Thyroid gland (tissue), 4 donors: ENCODE data around the gene DAPK1. TPM values are rescaled to one million over a fixed set of nuclear protein-coding genes. Genes with fewer than 3 reads are reported as not detected.
"Not testable (repeated sequence)": the region's sequence is repeated elsewhere in the genome, so short reads cannot be mapped to it uniquely, and the experiment has no call there.

Experiments used
- DNase-seq, 2 donors: peaks; one replicate each; pipeline ENCODE4 v3.0.0-alpha.2; 2019
- H3K27ac ChIP-seq, 3 donors: fragments of 200-600 bp; sonication (generic); 1 replicate in 2 of 3; 2 replicates in 1 of 3; pipeline ENCODE4 v1.5.1; 2016 to 2019; ENCODE audit warnings: mild to moderate bottlenecking in 1 of 3, moderate library complexity in 1 of 3
- H3K27me3 ChIP-seq: fragments of 200-600 bp; sonication (generic); one replicate; pipeline ENCODE4 v1.5.1; 2019
- H3K36me3 ChIP-seq, 2 donors: fragments of 200-600 bp; sonication (generic); one replicate each; pipeline ENCODE4 v1.5.1; 2016 to 2019
- H3K4me1 ChIP-seq, 2 donors: fragments of 200-600 bp; sonication (generic); one replicate each; pipeline ENCODE4 v1.5.1; 2017 to 2019
- H3K4me3 ChIP-seq, 3 donors: fragments of 200-600 bp; sonication (generic); replicated peaks in 1 of 3; 1 replicate in 2 of 3; 2 replicates in 1 of 3; pipeline ENCODE4 v1.5.1; 2016; ENCODE audit warnings: mild to moderate bottlenecking in 1 of 3
- H3K9me3 ChIP-seq: fragments of 200-600 bp; sonication (generic); one replicate; pipeline ENCODE4 v1.5.1; 2017
- POLR2A ChIP-seq, 2 donors: fragments of 450-650 bp; IDR thresholded peaks; one replicate each; pipeline ENCODE4 v1.6.1; 2017; ENCODE audit warnings: antibody characterized with exemption in 2 of 2, mild to moderate bottlenecking in 2 of 2, moderate library complexity in 1 of 2
- WGBS, 2 donors: methylation state at CpG; one replicate each; pipeline ENCODE4 v1.1.5; 2017; 5-methylcytosine and 5-hydroxymethylcytosine counted together
- intact Hi-C: fragments of 100-400 bp; cut with DNase I; formaldehyde crosslinking; loops from one replicate; pipeline ENCODE4 v1.15.1; 2023
- total RNA-seq, 4 donors: library from RNA; depleted of rRNA; stranded (reverse); fragments of >200 nt; gene quantifications; one replicate each; pipeline ENCODE4 v1.2.3, GENCODE V29; 2016
- TF ChIP-seq, protein P1 (sequence below), 6 experiments: fragments of 200-600 bp in 3 of 6; fragments of 450-650 bp in 3 of 6; sonication (generic) in 3 of 6; IDR thresholded peaks; one replicate each; pipeline ENCODE4 v1.5.1; 2016 to 2019; ENCODE audit warnings: antibody characterized with exemption in 6 of 6, mild to moderate bottlenecking in 2 of 6, inconsistent platforms in 1 of 6, moderate library complexity in 1 of 6

Gene DAPK1
- total RNA-seq, 4 donors from 2014 or later: 32.0 to 76.2 (median 38.2) TPM

DNA sequence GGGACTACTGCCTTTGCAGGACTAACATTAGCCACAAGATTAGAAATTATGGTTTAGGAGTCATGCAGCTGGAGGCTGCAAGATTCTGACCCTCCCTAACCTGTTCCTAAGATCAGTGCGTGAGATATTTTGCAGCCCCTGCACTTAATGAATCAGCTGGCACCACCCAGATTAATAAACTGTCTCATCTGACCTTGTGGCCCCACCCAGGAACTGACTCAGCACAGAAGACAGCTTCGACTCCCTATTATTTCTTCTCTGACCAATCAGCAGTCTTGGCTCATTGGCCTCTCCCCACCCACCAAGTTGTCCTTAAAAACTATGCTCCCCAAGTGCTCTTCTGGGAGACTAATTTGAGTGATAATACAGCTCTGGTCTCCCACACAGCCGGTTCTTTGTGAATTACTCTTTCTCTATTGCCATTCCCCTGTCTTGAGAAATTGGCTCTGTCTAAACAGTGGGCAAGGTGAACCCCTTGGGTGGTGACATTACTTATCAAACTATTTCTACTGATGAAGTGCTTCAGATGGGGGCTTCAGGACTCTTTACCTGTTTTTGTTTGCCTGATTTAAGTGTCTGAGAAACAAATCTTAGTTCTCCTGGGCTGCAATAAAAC is 245.3 kb downstream of the DAPK1 start:
- TF ChIP-seq POLR2A (IDR thresholded peaks at IDR 0.05): no peak
- TF ChIP-seq, protein P1, sequence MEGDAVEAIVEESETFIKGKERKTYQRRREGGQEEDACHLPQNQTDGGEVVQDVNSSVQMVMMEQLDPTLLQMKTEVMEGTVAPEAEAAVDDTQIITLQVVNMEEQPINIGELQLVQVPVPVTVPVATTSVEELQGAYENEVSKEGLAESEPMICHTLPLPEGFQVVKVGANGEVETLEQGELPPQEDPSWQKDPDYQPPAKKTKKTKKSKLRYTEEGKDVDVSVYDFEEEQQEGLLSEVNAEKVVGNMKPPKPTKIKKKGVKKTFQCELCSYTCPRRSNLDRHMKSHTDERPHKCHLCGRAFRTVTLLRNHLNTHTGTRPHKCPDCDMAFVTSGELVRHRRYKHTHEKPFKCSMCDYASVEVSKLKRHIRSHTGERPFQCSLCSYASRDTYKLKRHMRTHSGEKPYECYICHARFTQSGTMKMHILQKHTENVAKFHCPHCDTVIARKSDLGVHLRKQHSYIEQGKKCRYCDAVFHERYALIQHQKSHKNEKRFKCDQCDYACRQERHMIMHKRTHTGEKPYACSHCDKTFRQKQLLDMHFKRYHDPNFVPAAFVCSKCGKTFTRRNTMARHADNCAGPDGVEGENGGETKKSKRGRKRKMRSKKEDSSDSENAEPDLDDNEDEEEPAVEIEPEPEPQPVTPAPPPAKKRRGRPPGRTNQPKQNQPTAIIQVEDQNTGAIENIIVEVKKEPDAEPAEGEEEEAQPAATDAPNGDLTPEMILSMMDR (IDR thresholded peaks at IDR 0.05): no peak
- Histone ChIP-seq H3K4me1 (no peaks in the 10 kb centered on the region), H3K27me3 (no peaks in the 10 kb centered on the region), H3K9me3 (no peaks in the 10 kb centered on the region), H3K36me3 (no peaks in the 10 kb centered on the region), H3K27ac (no peak overlapping the region), H3K4me3 (no peak overlapping the region)
- intact Hi-C loops: no loop called here
- 80 to 85% methylated on average over 3 of the region's 3 CpGs for WGBS, 2 donors
- DNase-seq: no peak

DNA sequence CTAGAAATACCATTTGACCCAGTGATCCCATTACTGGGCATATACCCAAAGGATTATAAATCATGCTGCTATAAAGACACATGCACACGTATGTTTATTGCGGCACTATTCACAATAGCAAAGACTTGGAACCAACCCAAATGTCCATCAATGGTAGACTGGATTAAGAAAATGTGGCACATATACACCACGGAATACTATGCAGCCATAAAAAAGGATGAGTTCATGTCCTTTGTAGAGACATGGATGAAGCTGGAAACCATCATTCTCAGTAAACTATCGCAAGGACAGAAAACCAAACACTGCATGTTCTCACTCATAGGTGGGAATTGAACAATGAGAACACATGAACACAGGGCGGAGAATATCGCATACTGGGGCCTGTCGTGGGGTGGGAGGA is 246.6 kb downstream of the DAPK1 start:
- H3K4me1 ChIP-seq, H3K27me3 ChIP-seq, H3K4me3 ChIP-seq, DNase-seq, H3K36me3 ChIP-seq, H3K9me3 ChIP-seq, intact Hi-C loops, H3K27ac ChIP-seq: not testable (repeated sequence)
- 95 to 97% methylated on average over 7 of the region's 7 CpGs for WGBS, 2 donors

DNA sequence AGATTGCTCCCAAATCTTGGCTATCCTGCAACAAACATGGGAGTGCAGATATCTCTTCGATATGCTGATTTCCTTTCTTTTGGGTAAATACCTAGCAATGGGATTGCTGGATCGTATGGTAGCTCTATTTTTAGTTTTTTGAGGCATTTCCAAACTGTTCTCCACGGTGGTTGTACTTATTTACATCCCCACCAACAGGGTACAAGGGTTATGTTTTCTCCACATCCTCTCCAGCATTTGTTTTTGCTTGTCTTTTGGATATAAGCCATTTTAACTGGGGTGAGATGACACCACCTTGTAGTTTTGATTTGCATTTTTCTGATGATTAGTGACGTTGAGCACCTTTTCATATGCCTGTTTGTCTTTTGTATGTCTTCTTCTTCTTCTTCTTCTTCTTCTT is 248.5 kb downstream of the DAPK1 start:
- no peak for DNase-seq
- Histone ChIP-seq H3K36me3 (no peaks in the 10 kb centered on the region), H3K27me3 (no peaks in the 10 kb centered on the region), H3K4me1 (no peaks in the 10 kb centered on the region), H3K4me3 (no peak overlapping the region), H3K27ac (no peak overlapping the region), H3K9me3 (no peaks in the 10 kb centered on the region)
- intact Hi-C loops: no loop called here
- TF ChIP-seq, protein P1 (IDR thresholded peaks at IDR 0.05): no peak
- no peak for TF ChIP-seq POLR2A (IDR thresholded peaks at IDR 0.05)
- 72 to 82% methylated on average over 4 of the region's 4 CpGs for WGBS, 2 donors

DNA sequence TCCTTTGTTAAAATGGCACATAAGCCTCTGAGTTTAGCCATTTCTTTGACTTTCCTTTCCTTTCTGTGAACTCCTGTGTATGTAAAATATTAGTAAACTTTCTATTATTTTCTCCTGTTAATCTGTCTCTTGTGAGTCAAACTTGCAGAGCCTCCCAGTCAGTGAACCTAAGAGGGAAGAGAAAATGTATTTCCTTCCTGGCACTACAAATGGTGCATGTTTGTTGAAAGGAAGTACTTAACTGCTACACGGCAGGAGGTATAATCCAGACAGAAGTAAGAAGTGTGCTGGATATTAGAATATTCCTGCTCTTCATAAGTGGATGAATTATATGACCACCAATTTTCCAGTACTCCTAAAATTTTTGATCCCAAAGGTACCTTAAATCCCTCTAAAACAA is 251.2 kb downstream of the DAPK1 start:
- DNase-seq: no peak
- Histone ChIP-seq H3K4me3 (no peak overlapping the region), H3K4me1 (no peaks in the 10 kb centered on the region), H3K27me3 (no peaks in the 10 kb centered on the region), H3K9me3 (no peaks in the 10 kb centered on the region), H3K36me3 (no peaks in the 10 kb centered on the region), H3K27ac (no peak overlapping the region)
- WGBS, 2 donors: 21 to 24% methylated on average over 1 of the region's 1 CpG
- TF ChIP-seq, protein P1 (IDR thresholded peaks at IDR 0.05): no peak
- TF ChIP-seq POLR2A (IDR thresholded peaks at IDR 0.05): no peak
- intact Hi-C loops: no loop called here

DNA sequence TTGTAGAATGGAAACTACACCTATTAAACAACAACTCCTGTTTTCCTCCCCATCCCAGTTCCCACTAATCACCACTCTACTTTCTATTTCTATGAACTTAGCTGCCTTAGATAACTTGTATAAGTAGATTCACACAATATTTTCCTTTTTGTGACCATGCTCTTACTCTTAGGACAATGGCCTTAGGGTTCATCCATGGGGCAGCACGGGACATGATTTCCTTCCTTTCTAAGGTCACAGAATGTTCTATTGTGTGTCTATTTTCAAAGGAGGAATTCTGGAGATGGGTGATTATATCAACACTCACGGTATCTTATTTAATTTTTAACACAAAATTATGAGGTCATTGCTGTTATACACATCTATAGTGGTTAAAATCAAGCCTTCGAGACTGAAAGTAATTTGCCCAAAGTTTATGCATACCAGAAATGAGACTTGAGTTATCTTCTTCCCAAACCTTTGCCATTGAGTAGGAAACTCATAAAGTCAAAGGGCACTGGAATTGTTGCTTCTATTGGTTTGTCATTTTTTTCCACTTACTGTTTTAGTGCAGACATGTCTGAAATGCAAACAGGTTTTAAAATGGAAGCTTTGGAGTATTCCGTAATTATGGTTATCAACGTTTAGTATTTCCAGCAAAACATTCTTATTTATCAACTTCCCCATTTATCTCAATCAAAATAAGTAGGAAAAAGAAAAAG is 251.8 kb downstream of the DAPK1 start:
- Histone ChIP-seq H3K4me1 (no peaks in the 10 kb centered on the region), H3K27ac (no peak overlapping the region), H3K36me3 (no peaks in the 10 kb centered on the region), H3K9me3 (no peaks in the 10 kb centered on the region), H3K4me3 (no peak overlapping the region), H3K27me3 (no peaks in the 10 kb centered on the region)
- intact Hi-C loops: no loop called here
- no peak for DNase-seq
- 61 to 67% methylated on average over 5 of the region's 5 CpGs for WGBS, 2 donors
- TF ChIP-seq, protein P1 (IDR thresholded peaks at IDR 0.05): no peak
- TF ChIP-seq POLR2A (IDR thresholded peaks at IDR 0.05): no peak
